ENCODE measurements around the gene ASS1.

ASS1 gene

GRCh38 chr9:130473009-130473408 is 28.2 kb downstream of the ASS1 start:
- DNase-seq (ENCODE audit: low read depth in 2 of 2) = no peak

- DNase-seq (ENCODE audit: low read depth in 2 of 2) = no peak
Measured at GRCh38 chr9:130473566-130473965, 28.8 kb downstream of the ASS1 start.

GRCh38 chr9:130474106-130474505 is 29.3 kb downstream of the ASS1 start:
- no peak for DNase-seq (ENCODE audit: low read depth in 2 of 2)

GRCh38 chr9:130476151-130476730 is 31.5 kb downstream of the ASS1 start:
- DNase-seq (ENCODE audit: low read depth in 2 of 2) = no peak

- DNase-seq (ENCODE audit: low read depth in 2 of 2) = no peak
Measured at GRCh38 chr9:130477564-130477963, 32.8 kb downstream of the ASS1 start.

- no peak for DNase-seq (ENCODE audit: low read depth in 2 of 2)
Measured at GRCh38 chr9:130478152-130478551, 33.4 kb downstream of the ASS1 start.

- DNase-seq (ENCODE audit: low read depth in 2 of 2) = no peak
Measured at GRCh38 chr9:130478736-130479575, 34.2 kb downstream of the ASS1 start.

GRCh38 chr9:130479587-130479986 is 34.8 kb downstream of the ASS1 start:
- no peak for DNase-seq (ENCODE audit: low read depth in 2 of 2)

GRCh38 chr9:130480673-130481072 is 35.9 kb downstream of the ASS1 start:
- no peak for DNase-seq (ENCODE audit: low read depth in 2 of 2)

- no peak for DNase-seq (ENCODE audit: low read depth in 2 of 2)
Measured at GRCh38 chr9:130482463-130482862, 37.7 kb downstream of the ASS1 start.

GRCh38 chr9:130483371-130483971 is 38.7 kb downstream of the ASS1 start:
- no peak for DNase-seq (ENCODE audit: low read depth in 2 of 2)

- DNase-seq (ENCODE audit: low read depth in 2 of 2) = no peak
Measured at GRCh38 chr9:130484362-130485072, 39.8 kb downstream of the ASS1 start.

GRCh38 chr9:130486103-130486502 is 41.3 kb downstream of the ASS1 start:
- DNase-seq (ENCODE audit: low read depth in 2 of 2) = no peak

GRCh38 chr9:130487500-130487899 is 42.7 kb downstream of the ASS1 start:
- no peak for DNase-seq (ENCODE audit: low read depth in 2 of 2)

GRCh38 chr9:130488621-130489330 is 44.0 kb downstream of the ASS1 start:
- no peak for DNase-seq (ENCODE audit: low read depth in 2 of 2)

- no peak for DNase-seq (ENCODE audit: low read depth in 2 of 2)
Measured at GRCh38 chr9:130490981-130491380, 46.2 kb downstream of the ASS1 start.

GRCh38 chr9:130491830-130492482 is 47.2 kb downstream of the ASS1 start:
- DNase-seq (ENCODE audit: low read depth in 2 of 2) = no peak

- DNase-seq (ENCODE audit: low read depth in 2 of 2) = no peak
Measured at GRCh38 chr9:130493021-130493420, 48.3 kb downstream of the ASS1 start.

GRCh38 chr9:130493476-130493875 is 48.7 kb downstream of the ASS1 start:
- DNase-seq (ENCODE audit: low read depth in 2 of 2) = no peak

GRCh38 chr9:130495067-130495466 is 50.3 kb downstream of the ASS1 start:
- no peak for DNase-seq (ENCODE audit: low read depth in 2 of 2)

- DNase-seq (ENCODE audit: low read depth in 2 of 2) = no peak
Measured at GRCh38 chr9:130497139-130497538, 52.4 kb downstream of the ASS1 start.

All from fibroblast of skin of left biceps (primary cell).